ENCODE results near the gene QRFP. TPM values are rescaled to one million over a fixed set of nuclear protein-coding genes. Genes with fewer than 3 reads are reported as not detected.

QRFP gene
- total RNA-seq, 2 donors from 2014 or later: not detected

DNA sequence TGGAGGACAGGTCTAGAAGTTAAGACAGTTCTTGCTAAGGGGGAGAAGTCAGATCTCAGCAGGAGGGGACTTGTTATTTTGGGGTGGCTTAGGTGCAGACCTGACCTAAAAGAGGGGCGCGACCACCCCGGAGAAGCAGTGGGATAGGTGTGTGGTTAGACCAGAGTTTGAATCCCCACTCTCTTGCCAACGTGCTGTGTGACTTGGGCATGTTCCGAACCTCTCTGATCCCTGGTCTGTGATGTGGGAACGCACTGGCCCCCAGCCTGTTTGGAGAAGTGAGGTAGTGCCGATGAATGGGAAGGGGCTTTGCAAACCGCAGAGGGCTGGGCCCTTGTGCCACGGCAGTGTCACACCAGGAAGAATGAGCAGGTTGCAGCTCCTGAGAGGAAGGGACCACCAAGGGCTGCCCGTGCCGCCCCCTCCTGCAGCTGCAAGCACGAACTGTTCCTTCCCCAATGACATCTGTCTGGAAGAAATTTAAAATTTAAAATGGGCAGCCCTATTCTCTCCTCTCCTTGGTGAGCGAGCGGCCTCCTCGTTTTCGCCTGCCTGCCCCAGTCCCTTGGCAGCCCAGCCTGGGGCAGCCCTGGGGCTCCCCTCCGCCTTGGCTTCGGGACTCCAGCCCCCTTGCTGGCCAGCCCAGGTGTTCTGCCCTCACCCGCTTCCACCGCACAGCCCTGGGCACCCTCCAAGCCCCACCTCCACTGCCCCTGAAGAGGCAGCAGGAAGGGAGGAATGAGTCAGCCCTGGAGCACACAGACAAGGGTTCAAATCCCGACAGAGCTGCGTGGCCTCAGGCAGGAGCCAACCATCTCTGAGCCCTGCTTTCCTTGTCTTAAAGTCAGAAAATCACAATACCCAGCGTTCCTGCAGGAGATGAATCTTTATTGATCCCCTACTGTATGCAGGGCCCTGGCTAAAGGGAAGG lies 40.8 kb upstream of the QRFP start:
- Mint-ChIP-seq H3K27ac (no peak overlapping the region), H3K4me3 (peak overlapping the region; percentile 48), H3K9me3 (no peaks in the 10 kb centered on the region), H3K27me3 (ENCODE audit: insufficient read depth) (peaks cover 51% of the 10 kb centered on the region), H3K36me3 (ENCODE audit: low read depth) (no peaks in the 10 kb centered on the region), H3K4me1 (peaks cover 9% of the 10 kb centered on the region)
- peak; percentile 49 for DNase-seq
- 80 to 83% methylated on average over 20 to 23 of the region's 23 CpGs for WGBS, 2 experiments (ENCODE audit: insufficient coverage in 1 of 2, insufficient read length in 1 of 2)
- Histone ChIP-seq H3K9me3 (ENCODE audit: control insufficient read depth, low read length) (no peaks in the 10 kb centered on the region), H3K4me1 (ENCODE audit: control insufficient read depth, insufficient read depth, low read length) (no peaks in the 10 kb centered on the region), H3K27me3 (ENCODE audit: control insufficient read depth, insufficient read depth, low read length, poor library complexity, severe bottlenecking) (peaks cover 56% of the 10 kb centered on the region), H3K9ac (ENCODE audit: extremely low read depth, low read length, poor library complexity, severe bottlenecking) (no peak overlapping the region), H3K36me3 (ENCODE audit: control insufficient read depth, insufficient read depth, low read length) (no peaks in the 10 kb centered on the region), H3K4me3 (ENCODE audit: low read length) (no peak overlapping the region), H3K27ac (ENCODE audit: low read depth, low read length) (no peak overlapping the region)
- TF ChIP-seq, protein P1, sequence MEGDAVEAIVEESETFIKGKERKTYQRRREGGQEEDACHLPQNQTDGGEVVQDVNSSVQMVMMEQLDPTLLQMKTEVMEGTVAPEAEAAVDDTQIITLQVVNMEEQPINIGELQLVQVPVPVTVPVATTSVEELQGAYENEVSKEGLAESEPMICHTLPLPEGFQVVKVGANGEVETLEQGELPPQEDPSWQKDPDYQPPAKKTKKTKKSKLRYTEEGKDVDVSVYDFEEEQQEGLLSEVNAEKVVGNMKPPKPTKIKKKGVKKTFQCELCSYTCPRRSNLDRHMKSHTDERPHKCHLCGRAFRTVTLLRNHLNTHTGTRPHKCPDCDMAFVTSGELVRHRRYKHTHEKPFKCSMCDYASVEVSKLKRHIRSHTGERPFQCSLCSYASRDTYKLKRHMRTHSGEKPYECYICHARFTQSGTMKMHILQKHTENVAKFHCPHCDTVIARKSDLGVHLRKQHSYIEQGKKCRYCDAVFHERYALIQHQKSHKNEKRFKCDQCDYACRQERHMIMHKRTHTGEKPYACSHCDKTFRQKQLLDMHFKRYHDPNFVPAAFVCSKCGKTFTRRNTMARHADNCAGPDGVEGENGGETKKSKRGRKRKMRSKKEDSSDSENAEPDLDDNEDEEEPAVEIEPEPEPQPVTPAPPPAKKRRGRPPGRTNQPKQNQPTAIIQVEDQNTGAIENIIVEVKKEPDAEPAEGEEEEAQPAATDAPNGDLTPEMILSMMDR (conservative IDR thresholded peaks at IDR 0.05): no peak

DNA sequence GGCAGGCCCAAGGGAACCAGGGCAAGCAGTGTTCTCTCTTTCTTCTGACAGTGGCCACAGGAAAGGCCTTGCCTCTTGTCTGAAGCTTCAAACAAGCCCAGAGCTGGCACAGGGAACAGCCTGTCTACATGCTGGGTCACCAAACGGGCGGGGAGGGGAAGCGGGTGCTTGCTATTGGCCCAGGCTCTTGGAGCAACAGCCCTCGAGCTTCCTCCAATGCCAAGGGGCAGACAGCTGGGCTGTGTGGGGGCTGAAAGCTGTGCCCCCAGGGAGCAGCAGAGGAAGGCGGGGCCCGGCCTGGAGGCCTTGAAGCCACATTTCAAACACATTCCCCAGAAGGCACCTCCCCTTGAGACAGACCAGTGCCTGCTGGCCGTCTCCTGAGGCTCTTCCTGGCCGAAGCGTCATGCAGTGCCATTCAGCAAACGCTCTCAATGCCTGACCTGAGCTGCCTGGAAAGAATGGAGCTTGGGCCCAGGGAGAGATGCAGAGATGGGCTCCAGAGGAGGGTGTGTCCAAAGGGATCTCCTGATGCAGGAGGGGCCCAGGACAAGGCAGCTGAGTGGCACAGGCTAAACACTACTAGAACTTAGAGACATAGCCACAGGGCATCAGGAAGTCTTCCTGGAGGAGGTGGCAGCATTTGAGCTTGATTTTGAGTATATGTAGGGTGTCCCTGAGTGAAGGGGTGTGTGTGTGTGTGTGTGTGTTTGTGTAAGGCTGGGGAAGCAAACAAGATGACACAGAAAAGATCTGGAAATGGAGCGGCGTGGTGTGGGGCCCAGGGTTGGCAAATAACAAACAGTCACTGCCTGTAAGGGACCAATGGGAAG lies 39.9 kb upstream of the QRFP start:
- Histone ChIP-seq H3K9ac (ENCODE audit: extremely low read depth, low read length, poor library complexity, severe bottlenecking) (no peak overlapping the region), H3K36me3 (ENCODE audit: control insufficient read depth, insufficient read depth, low read length) (no peaks in the 10 kb centered on the region), H3K4me3 (ENCODE audit: low read length) (no peak overlapping the region), H3K9me3 (ENCODE audit: control insufficient read depth, low read length) (no peaks in the 10 kb centered on the region), H3K4me1 (ENCODE audit: control insufficient read depth, insufficient read depth, low read length) (no peaks in the 10 kb centered on the region), H3K27ac (ENCODE audit: low read depth, low read length) (peak overlapping the region; percentile 68), H3K27me3 (ENCODE audit: control insufficient read depth, insufficient read depth, low read length, poor library complexity, severe bottlenecking) (peaks cover 47% of the 10 kb centered on the region)
- Mint-ChIP-seq H3K4me3 (peak overlapping the region; percentile 48), H3K36me3 (ENCODE audit: low read depth) (no peaks in the 10 kb centered on the region), H3K27me3 (ENCODE audit: insufficient read depth) (peaks cover 43% of the 10 kb centered on the region), H3K4me1 (peaks cover 9% of the 10 kb centered on the region), H3K27ac (no peak overlapping the region), H3K9me3 (no peaks in the 10 kb centered on the region)
- TF ChIP-seq, protein P1 (conservative IDR thresholded peaks at IDR 0.05): no peak
- WGBS, 2 experiments (ENCODE audit: insufficient coverage in 1 of 2, insufficient read length in 1 of 2): 46 to 55% methylated on average over 8 to 12 of the region's 12 CpGs
- DNase-seq: peak; percentile 90

DNA sequence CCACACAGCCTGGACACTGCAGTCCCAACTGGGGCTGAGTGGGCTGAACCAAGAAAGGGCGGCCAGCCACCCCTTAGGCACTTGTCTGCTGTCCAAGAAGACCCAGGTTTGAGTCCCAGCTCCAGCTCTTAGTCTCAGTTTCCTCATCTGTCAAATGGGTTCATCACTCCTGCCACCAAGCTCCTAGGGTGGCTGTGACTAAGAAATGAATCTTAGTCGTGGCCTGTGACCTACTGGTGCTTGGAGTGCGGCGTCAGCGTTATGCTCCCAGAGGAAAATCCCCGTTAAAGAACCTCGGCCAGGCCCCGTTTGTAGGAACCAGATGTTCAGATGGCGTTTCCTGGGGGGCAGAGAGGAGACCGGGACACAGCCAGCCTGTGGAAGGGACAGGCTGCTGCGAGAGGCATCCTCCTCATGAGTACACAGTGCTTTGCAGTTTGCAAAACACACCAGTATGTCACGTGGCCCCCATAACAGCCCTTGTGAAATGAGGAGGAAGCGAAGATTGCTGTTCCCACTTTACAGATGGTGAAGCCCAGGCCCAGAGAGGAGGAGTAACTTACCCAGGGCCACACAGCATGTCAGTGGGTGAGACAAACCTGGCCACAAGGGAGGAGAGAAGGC lies 39.1 kb upstream of the QRFP start:
- Histone ChIP-seq H3K36me3 (ENCODE audit: control insufficient read depth, insufficient read depth, low read length) (no peaks in the 10 kb centered on the region), H3K27ac (ENCODE audit: low read depth, low read length) (peak overlapping the region; percentile 68), H3K9ac (ENCODE audit: extremely low read depth, low read length, poor library complexity, severe bottlenecking) (no peak overlapping the region), H3K4me1 (ENCODE audit: control insufficient read depth, insufficient read depth, low read length) (no peaks in the 10 kb centered on the region), H3K27me3 (ENCODE audit: control insufficient read depth, insufficient read depth, low read length, poor library complexity, severe bottlenecking) (peaks cover 39% of the 10 kb centered on the region), H3K9me3 (ENCODE audit: control insufficient read depth, low read length) (no peaks in the 10 kb centered on the region), H3K4me3 (ENCODE audit: low read length) (no peak overlapping the region)
- 91 to 98% methylated on average over 11 to 13 of the region's 13 CpGs for WGBS, 2 experiments (ENCODE audit: insufficient coverage in 1 of 2, insufficient read length in 1 of 2)
- Mint-ChIP-seq H3K9me3 (no peaks in the 10 kb centered on the region), H3K36me3 (ENCODE audit: low read depth) (no peaks in the 10 kb centered on the region), H3K27me3 (ENCODE audit: insufficient read depth) (peaks cover 35% of the 10 kb centered on the region), H3K27ac (peak overlapping the region; percentile 68), H3K4me1 (peaks cover 5% of the 10 kb centered on the region), H3K4me3 (no peak overlapping the region)
- TF ChIP-seq, protein P1 (conservative IDR thresholded peaks at IDR 0.05): no peak
- DNase-seq: no peak
